IMR-90 (cell line): ENCODE data around the gene ALDH7A1. TPM values are rescaled to one million over a fixed set of nuclear protein-coding genes. Genes with fewer than 3 reads are reported as not detected.

Source experiments
- ATAC-seq: fragments of 200-7000 bp; cut with Tn5 transposase; 2 replicates; pipeline ENCODE4 v1.9.1; 2020; ENCODE audit warnings: low read depth, mild to moderate bottlenecking, moderate library complexity
- BruUV-seq: library from RNA; stranded (reverse); fragments of 400-500 nt; replicated peaks from 2 replicates; lab custom pipeline; 2021; lab: Mats Ljungman, UMichigan
- CTCF ChIA-PET: fragments of 300-600 bp; formaldehyde crosslinking; extraction: SDS; loops from one replicate; lab custom pipeline; 2021; ENCODE audit warnings: antibody characterized with exemption; lab: Yijun Ruan, JAX
- POLR2A ChIA-PET: fragments of 300-600 bp; sonication (Branson Sonifier 250); formaldehyde crosslinking; loops from one replicate; lab custom pipeline; 2022; ENCODE audit warnings: antibody characterized with exemption; ENCODE audit not compliant: unreplicated experiment; lab: Charles Lee
- DNase-seq: peaks from one replicate; pipeline ENCODE4 v3.0.0; 2013
- H2AFZ ChIP-seq: replicated peaks from 2 replicates; pipeline ENCODE3; 2013; ENCODE audit warnings: low read length, mild to moderate bottlenecking; ENCODE audit not compliant: poor library complexity
- H2AK5ac ChIP-seq: 2 replicates; pipeline ENCODE4 v1.6.1; 2013; ENCODE audit warnings: low read depth, low read length, inconsistent platforms
- H2AK9ac ChIP-seq: replicated peaks from 2 replicates; pipeline ENCODE3; 2013; ENCODE audit warnings: mild to moderate bottlenecking, low read depth, low read length, moderate library complexity; ENCODE audit not compliant: poor library complexity
- H2BK120ac ChIP-seq: 2 replicates; pipeline ENCODE4 v1.6.1; 2013; ENCODE audit warnings: low read depth, low read length, inconsistent platforms
- H2BK15ac ChIP-seq: 3 replicates; pipeline ENCODE4 v1.6.1; 2013; ENCODE audit warnings: low read depth, low read length, inconsistent platforms
- H2BK20ac ChIP-seq: 2 replicates; pipeline ENCODE4 v1.6.1; 2013; ENCODE audit warnings: low read depth, mild to moderate bottlenecking, inconsistent platforms, low read length, moderate library complexity
- H2BK5ac ChIP-seq: 2 replicates; pipeline ENCODE4 v1.6.1; 2013; ENCODE audit warnings: mild to moderate bottlenecking, low read depth, low read length, inconsistent platforms; ENCODE audit not compliant: poor library complexity, severe bottlenecking
- H3K14ac ChIP-seq: replicated peaks from 2 replicates; pipeline ENCODE4 v1.6.1; 2013; ENCODE audit warnings: low read depth, low read length, inconsistent platforms
- H3K18ac ChIP-seq: 2 replicates; pipeline ENCODE4 v1.6.1; 2013; ENCODE audit warnings: low read depth, low read length, control low read depth
- H3K23ac ChIP-seq: 2 replicates; pipeline ENCODE4 v1.6.1; 2013; ENCODE audit warnings: low read depth, low read length, inconsistent platforms
- H3K27ac ChIP-seq: 2 replicates; pipeline ENCODE4 v1.5.1; 2013; ENCODE audit warnings: mild to moderate bottlenecking, control low read depth, low read length; ENCODE audit not compliant: insufficient read depth
- H3K27me3 ChIP-seq: 2 replicates; pipeline ENCODE4 v1.6.1; 2013; ENCODE audit warnings: low read length; ENCODE audit not compliant: control insufficient read depth, insufficient read depth
- H3K36me3 ChIP-seq: 2 replicates; pipeline ENCODE4 v1.6.1; 2013; ENCODE audit warnings: low read length, mixed read lengths; ENCODE audit not compliant: control insufficient read depth, insufficient read depth
- H3K4ac ChIP-seq: 2 replicates; pipeline ENCODE4 v1.6.1; 2013; ENCODE audit warnings: low read depth, low read length, inconsistent platforms
- H3K4me1 ChIP-seq: 2 replicates; pipeline ENCODE4 v1.6.1; 2013; ENCODE audit warnings: low read length, mixed read lengths; ENCODE audit not compliant: control insufficient read depth, insufficient read depth
- H3K4me2 ChIP-seq: 2 replicates; pipeline ENCODE4 v1.6.1; 2013; ENCODE audit warnings: low read depth, mild to moderate bottlenecking, control low read depth, low read length, moderate library complexity
- H3K4me3 ChIP-seq: 2 replicates; pipeline ENCODE4 v1.5.1; 2013; ENCODE audit warnings: low read depth, mild to moderate bottlenecking, control low read depth, low read length, moderate library complexity; ENCODE audit not compliant: insufficient read depth
- H3K56ac ChIP-seq: 2 replicates; pipeline ENCODE4 v1.6.1; 2013; ENCODE audit warnings: low read length, inconsistent platforms; ENCODE audit not compliant: insufficient read depth; ENCODE audit errors: extremely low read depth
- H3K79me1 ChIP-seq, 2 experiments: 2 replicates each; pipeline ENCODE4 v1.6.1; 2013; ENCODE audit warnings: low read length in 2 of 2, inconsistent platforms in 1 of 2, low read depth in 1 of 2
- H3K9ac ChIP-seq: 2 replicates; pipeline ENCODE4 v1.6.1; 2013; ENCODE audit warnings: low read depth, low read length, control low read depth
- H3K9me1 ChIP-seq: 2 replicates; pipeline ENCODE4 v1.6.1; 2013; ENCODE audit warnings: low read length, inconsistent platforms; ENCODE audit not compliant: insufficient read depth
- H3K9me3 ChIP-seq: 2 replicates; pipeline ENCODE4 v1.6.1; 2013; ENCODE audit warnings: low read length; ENCODE audit not compliant: control insufficient read depth, insufficient read depth
- H4K20me1 ChIP-seq: 2 replicates; pipeline ENCODE4 v1.6.1; 2013; ENCODE audit warnings: low read length, inconsistent platforms; ENCODE audit not compliant: insufficient read depth
- H4K5ac ChIP-seq: 2 replicates; pipeline ENCODE4 v1.6.1; 2013; ENCODE audit warnings: mild to moderate bottlenecking, low read depth, low read length, control low read depth
- H4K8ac ChIP-seq, 2 experiments: 2 replicates each; pipeline ENCODE4 v1.6.1; 2013; ENCODE audit warnings: low read depth in 2 of 2, low read length in 2 of 2, control low read depth in 1 of 2, inconsistent platforms in 1 of 2
- H4K91ac ChIP-seq: 2 replicates; pipeline ENCODE4 v1.6.1; 2013; ENCODE audit warnings: low read depth, low read length, inconsistent platforms; ENCODE audit not compliant: insufficient read depth
- BHLHE40 ChIP-seq: fragments of 150-350 bp; IDR thresholded peaks from 2 replicates; pipeline ENCODE4 v1.6.1; 2016; ENCODE audit warnings: mild to moderate bottlenecking, low read depth, low read length
- MAZ ChIP-seq: IDR thresholded peaks from 2 replicates; pipeline ENCODE4 v1.6.1; 2012; ENCODE audit warnings: low read depth, mild to moderate bottlenecking, low read length, improper control_type of control experiment, moderate library complexity, borderline replicate concordance
- MXI1 ChIP-seq: IDR thresholded peaks from 2 replicates; pipeline ENCODE4 v1.6.1; 2012; ENCODE audit warnings: low read depth, mild to moderate bottlenecking, low read length, moderate library complexity, borderline replicate concordance
- RCOR1 ChIP-seq: IDR thresholded peaks from 2 replicates; pipeline ENCODE4 v1.6.1; 2012; ENCODE audit warnings: mild to moderate bottlenecking, low read length, improper control_type of control experiment; ENCODE audit not compliant: insufficient replicate concordance
- SMC3 ChIP-seq: fragments of 150-350 bp; IDR thresholded peaks from 2 replicates; pipeline ENCODE4 v1.6.1; 2016; ENCODE audit warnings: low read depth, mild to moderate bottlenecking, antibody characterized with exemption, low read length, moderate library complexity
- WGBS, 2 experiments: methylation state at CpG; one replicate each; pipeline versions ENCODE4 v1.1.5 to v1.1.7; 2013; ENCODE audit warnings: missing lambda C conversion rate in 2 of 2; ENCODE audit not compliant: insufficient read length in 1 of 2; ENCODE audit errors: extremely low coverage in 2 of 2; 5-methylcytosine and 5-hydroxymethylcytosine counted together
- dilution Hi-C: fragments of 300-500 bp; cut with HindIII; formaldehyde crosslinking; loops from one replicate; pipeline ENCODE4 v1.14.3; 2018; ENCODE audit warnings: low sequenced_read_pairs; ENCODE audit not compliant: unreplicated experiment
- in situ Hi-C: fragments of 300-500 bp; cut with MboI; formaldehyde crosslinking; loops from 3 replicates; pipeline ENCODE4 v1.14.3; 2019; ENCODE audit warnings: low sequenced_read_pairs, inconsistent platforms, mixed read lengths
- intact Hi-C: fragments of 100-400 bp; cut with micrococcal nuclease; formaldehyde crosslinking; loops from 2 replicates; pipeline ENCODE4 v1.10.0; 2022
- polyA plus RNA-seq, 3 experiments: library from polyadenylated mRNA; depleted of rRNA; stranded (reverse); fragments of >200 nt; gene quantifications; 2 replicates each; pipeline ENCODE4 v1.2.3, GENCODE V29; 2012; ENCODE audit warnings: low replicate concordance in 1 of 3
- total RNA-seq: library from RNA; depleted of rRNA; stranded (reverse); fragments of >200 nt; gene quantifications from 2 replicates; pipeline ENCODE4 v1.2.3, GENCODE V29; 2012
- TF ChIP-seq, protein P1 (sequence below): fragments of 150-350 bp; IDR thresholded peaks from 2 replicates; pipeline ENCODE4 v1.6.1; 2017; ENCODE audit warnings: mild to moderate bottlenecking, antibody characterized with exemption, low read length, low read depth
- TF ChIP-seq, protein P2 (sequence below): conservative IDR thresholded peaks from 2 replicates; pipeline ENCODE4 v1.5.1; 2012; ENCODE audit warnings: mild to moderate bottlenecking, low read depth, low read length, improper control_type of control experiment

Gene ALDH7A1
- total and polyA plus RNA-seq, 2 of the 4 experiments (the other 2 are of a cell fraction): 40.9 to 62.2 TPM

DNA sequence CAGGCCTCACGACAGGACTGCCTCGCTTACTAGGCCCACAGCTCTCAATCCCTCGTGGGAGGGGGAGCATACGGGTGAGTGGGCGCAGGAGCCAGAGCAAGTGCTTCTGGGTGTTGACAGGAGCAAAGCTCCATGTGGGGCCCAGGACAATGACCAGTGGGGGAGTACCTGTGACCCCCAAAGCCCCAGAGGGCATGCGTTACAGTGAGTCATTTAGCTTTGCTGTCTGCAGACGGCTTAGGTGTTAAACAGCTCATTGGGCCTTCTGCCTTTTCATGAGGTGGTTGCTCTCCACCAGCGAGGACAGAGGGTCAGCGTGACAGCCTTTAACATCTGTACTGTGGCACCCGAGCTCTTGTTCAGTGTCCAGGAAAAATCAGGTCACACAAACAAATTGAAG lies 93.6 kb downstream of the ALDH7A1 start:
- POLR2A ChIA-PET: no interaction called here

More for the DNA sequence above, 93.6 kb downstream of the ALDH7A1 start:
- Histone ChIP-seq H3K18ac (no peak overlapping the region), H2BK20ac (no peak overlapping the region), H3K27me3 (no peaks in the 10 kb centered on the region), H4K91ac (no peak overlapping the region), H3K56ac (no peak overlapping the region), H3K4ac (no peak overlapping the region), H2AK9ac (no peak overlapping the region), H2BK5ac (no peak overlapping the region), H4K20me1 (no peaks in the 10 kb centered on the region), H2BK120ac (no peak overlapping the region), H3K9me1 (0 out of 2 replicates have a peak, but pooled peaks cover 5% of the 10 kb centered on the region), H2AFZ (no peak overlapping the region), H3K23ac (no peak overlapping the region), H3K36me3 (no peaks in the 10 kb centered on the region), H3K4me1 (peaks cover 2% of the 10 kb centered on the region; the same call in 1 of the 2 replicates), H3K79me1 (no peaks in the 10 kb centered on the region), H3K4me2 (no peak overlapping the region), H3K9me3 (no peaks in the 10 kb centered on the region), H4K8ac (no peak overlapping the region), H3K27ac (no peak overlapping the region), H3K4me3 (no peak overlapping the region), H2BK15ac (no peak overlapping the region), H3K14ac (no peak overlapping the region), H3K9ac (no peak overlapping the region), H2AK5ac (no peak overlapping the region), H4K5ac (no peak overlapping the region)
- TF ChIP-seq MAZ (no peak), BHLHE40 (no peak), SMC3 (no peak), MXI1 (no peak), RCOR1 (no peak)
- TF ChIP-seq, protein P1, sequence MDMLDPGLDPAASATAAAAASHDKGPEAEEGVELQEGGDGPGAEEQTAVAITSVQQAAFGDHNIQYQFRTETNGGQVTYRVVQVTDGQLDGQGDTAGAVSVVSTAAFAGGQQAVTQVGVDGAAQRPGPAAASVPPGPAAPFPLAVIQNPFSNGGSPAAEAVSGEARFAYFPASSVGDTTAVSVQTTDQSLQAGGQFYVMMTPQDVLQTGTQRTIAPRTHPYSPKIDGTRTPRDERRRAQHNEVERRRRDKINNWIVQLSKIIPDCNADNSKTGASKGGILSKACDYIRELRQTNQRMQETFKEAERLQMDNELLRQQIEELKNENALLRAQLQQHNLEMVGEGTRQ: no peak
- TF ChIP-seq, protein P2, sequence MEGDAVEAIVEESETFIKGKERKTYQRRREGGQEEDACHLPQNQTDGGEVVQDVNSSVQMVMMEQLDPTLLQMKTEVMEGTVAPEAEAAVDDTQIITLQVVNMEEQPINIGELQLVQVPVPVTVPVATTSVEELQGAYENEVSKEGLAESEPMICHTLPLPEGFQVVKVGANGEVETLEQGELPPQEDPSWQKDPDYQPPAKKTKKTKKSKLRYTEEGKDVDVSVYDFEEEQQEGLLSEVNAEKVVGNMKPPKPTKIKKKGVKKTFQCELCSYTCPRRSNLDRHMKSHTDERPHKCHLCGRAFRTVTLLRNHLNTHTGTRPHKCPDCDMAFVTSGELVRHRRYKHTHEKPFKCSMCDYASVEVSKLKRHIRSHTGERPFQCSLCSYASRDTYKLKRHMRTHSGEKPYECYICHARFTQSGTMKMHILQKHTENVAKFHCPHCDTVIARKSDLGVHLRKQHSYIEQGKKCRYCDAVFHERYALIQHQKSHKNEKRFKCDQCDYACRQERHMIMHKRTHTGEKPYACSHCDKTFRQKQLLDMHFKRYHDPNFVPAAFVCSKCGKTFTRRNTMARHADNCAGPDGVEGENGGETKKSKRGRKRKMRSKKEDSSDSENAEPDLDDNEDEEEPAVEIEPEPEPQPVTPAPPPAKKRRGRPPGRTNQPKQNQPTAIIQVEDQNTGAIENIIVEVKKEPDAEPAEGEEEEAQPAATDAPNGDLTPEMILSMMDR: no peak
- dilution Hi-C loops: no loop called here
- DNase-seq: no peak
- intact Hi-C loops: no loop called here
- CTCF ChIA-PET: interaction anchor here (1.1 to 2.4 kb wide), 2 partner anchors 11 to 32 kb away, joined by 3 to 10 read pairs; no protein-coding TSS in a partner anchor
- ATAC-seq: no peak
- no TSS peak for BruUV-seq
- in situ Hi-C loops: no loop called here
- WGBS, 2 experiments: 95% methylated on average over 8 of the region's 10 CpGs; no CpG with 5 or more reads in 1 of the 2 experiments
